Breast epithelium (tissue), 4 donors: ENCODE measurements around the gene ZNF106. TPM values are rescaled to one million over a fixed set of nuclear protein-coding genes. Genes with fewer than 3 reads are reported as not detected.

ENCODE experiments used
- DNase-seq, 2 donors: peaks; one replicate each; pipeline ENCODE4 v3.0.0-alpha.2; 2019; ENCODE audit warnings: low spot score in 2 of 2
- H3K27ac ChIP-seq, 2 donors: fragments of 200-600 bp; sonication (generic) in 1 of 2; one replicate each; pipeline ENCODE4 v1.5.1; 2016 to 2019; ENCODE audit warnings: mild to moderate bottlenecking in 1 of 2
- H3K27me3 ChIP-seq, 2 donors: fragments of 200-600 bp; sonication (generic) in 1 of 2; one replicate each; pipeline versions ENCODE4 v1.5.1 to v1.6.0; 2017 to 2019; ENCODE audit warnings: control low read depth in 1 of 2, mild to moderate bottlenecking in 1 of 2
- H3K36me3 ChIP-seq: fragments of 200-600 bp; one replicate; pipeline ENCODE4 v1.5.1; 2019
- H3K4me1 ChIP-seq, 2 donors: fragments of 200-600 bp; sonication (generic); one replicate each; pipeline ENCODE4 v1.5.1; 2016 to 2019; ENCODE audit warnings: control low read depth in 1 of 2
- H3K4me3 ChIP-seq, 3 donors: fragments of 200-600 bp; sonication (generic); 1 replicate in 2 of 3; 2 replicates in 1 of 3; pipeline ENCODE4 v1.5.1; 2016 to 2019; ENCODE audit warnings: mild to moderate bottlenecking in 3 of 3, moderate library complexity in 2 of 3
- H3K9me3 ChIP-seq, 2 donors: fragments of 200-600 bp; sonication (generic) in 1 of 2; one replicate each; pipeline ENCODE4 v1.5.1; 2016 to 2019; ENCODE audit warnings: control low read depth in 1 of 2
- POLR2A ChIP-seq: fragments of 450-650 bp; IDR thresholded peaks from one replicate; pipeline ENCODE4 v1.6.1; 2016; ENCODE audit warnings: antibody characterized with exemption, mild to moderate bottlenecking, moderate library complexity
- POLR2AphosphoS5 ChIP-seq, 3 donors: sonication (generic); formaldehyde crosslinking; IDR thresholded peaks; one replicate each; pipeline ENCODE4 v1.6.1; 2017; ENCODE audit warnings: antibody characterized with exemption in 3 of 3
- intact Hi-C: fragments of 100-400 bp; cut with DNase I; formaldehyde crosslinking; loops from one replicate; pipeline ENCODE4 v1.15.1; 2023; ENCODE audit warnings: low total_unique reads
- total RNA-seq, 3 donors: library from RNA; depleted of rRNA; stranded (reverse); fragments of >200 nt; gene quantifications; one replicate each; pipeline ENCODE4 v1.1.0, GENCODE V29; 2016
- TF ChIP-seq, protein P1 (sequence below), 3 donors: fragments of 450-650 bp; IDR thresholded peaks; one replicate each; pipeline ENCODE4 v1.5.1; 2016 to 2017; ENCODE audit warnings: antibody characterized with exemption in 3 of 3, mild to moderate bottlenecking in 3 of 3, moderate library complexity in 3 of 3

The ZNF106 gene
- total RNA-seq, result 100 to 1,000 TPM in 1 of 3 donors, 10 to 100 TPM in 2; 59.6 to 151 (median 60.0) TPM

DNA sequence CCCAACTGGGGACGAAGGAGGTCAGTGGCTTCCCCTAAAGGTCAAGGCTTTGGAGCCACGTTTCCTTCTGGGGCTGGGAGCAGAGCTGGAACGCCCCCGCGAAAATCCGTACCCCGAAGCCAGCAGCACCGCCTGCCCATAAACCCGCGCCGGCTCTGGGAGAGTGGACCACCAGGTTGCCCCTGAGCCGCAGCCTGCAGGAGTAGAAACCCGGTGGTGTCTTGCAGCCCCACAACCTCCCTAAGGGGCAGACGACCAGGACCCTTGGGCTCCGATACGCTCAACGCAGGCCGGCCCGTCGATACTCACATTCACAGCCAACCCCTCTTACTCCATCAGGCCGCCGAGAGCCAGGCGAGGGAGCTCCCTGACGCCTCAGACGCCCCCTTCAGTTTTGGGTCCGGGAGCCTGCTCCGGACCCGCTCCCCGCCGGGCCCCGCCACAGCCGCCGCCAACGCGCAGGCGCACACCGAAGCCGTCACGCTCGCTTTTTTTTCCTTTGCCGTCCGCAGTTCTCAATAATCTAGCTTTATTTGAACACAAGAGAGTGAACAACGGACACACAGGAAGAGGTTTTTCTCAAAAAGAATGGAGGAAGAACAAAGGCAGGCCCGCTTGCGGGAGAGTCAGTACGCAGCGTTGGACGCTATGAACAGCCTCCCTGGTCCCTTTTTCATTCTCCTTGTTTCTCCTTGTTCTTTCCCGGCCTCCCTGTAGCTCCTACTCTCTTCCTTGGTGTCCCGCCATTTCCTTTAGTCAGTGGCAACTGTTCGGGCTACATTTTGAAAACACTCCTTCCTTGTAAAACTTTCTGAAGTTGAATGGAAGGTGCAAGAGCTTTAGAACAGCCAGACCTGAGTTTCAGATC, at the start of gene ZNF106:
Gene ZNF106, minus strand, starts transcription at position 471 of the 868 bp plus-strand sequence. CDS start 18,852 bp downstream, outside the sequence.
- peak within 1 kb of the TSS; percentile 81 to 94 (median 93) for H3K4me3 ChIP-seq
- TF ChIP-seq, protein P1, sequence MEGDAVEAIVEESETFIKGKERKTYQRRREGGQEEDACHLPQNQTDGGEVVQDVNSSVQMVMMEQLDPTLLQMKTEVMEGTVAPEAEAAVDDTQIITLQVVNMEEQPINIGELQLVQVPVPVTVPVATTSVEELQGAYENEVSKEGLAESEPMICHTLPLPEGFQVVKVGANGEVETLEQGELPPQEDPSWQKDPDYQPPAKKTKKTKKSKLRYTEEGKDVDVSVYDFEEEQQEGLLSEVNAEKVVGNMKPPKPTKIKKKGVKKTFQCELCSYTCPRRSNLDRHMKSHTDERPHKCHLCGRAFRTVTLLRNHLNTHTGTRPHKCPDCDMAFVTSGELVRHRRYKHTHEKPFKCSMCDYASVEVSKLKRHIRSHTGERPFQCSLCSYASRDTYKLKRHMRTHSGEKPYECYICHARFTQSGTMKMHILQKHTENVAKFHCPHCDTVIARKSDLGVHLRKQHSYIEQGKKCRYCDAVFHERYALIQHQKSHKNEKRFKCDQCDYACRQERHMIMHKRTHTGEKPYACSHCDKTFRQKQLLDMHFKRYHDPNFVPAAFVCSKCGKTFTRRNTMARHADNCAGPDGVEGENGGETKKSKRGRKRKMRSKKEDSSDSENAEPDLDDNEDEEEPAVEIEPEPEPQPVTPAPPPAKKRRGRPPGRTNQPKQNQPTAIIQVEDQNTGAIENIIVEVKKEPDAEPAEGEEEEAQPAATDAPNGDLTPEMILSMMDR (IDR thresholded peaks at IDR 0.05), result peak in 1 of 3 donors; percentile 14
- TF ChIP-seq POLR2AphosphoS5 (IDR thresholded peaks at IDR 0.05) (peak; percentile 69 to 96 (median 92)), POLR2A (peak; percentile 78)
- H3K27ac ChIP-seq, result peak within 1 kb of the TSS; percentile 93 to 97
- no peaks in the 10 kb centered on the region for H3K36me3 ChIP-seq
- DNase-seq, result peak; percentile 67 to 83
- intact Hi-C loops, result no loop called here
- peaks cover 0 to 7% of the 10 kb centered on the region in 2 donors for H3K4me1 ChIP-seq
- H3K9me3 ChIP-seq, result no peaks in the 10 kb centered on the region
- H3K27me3 ChIP-seq, result no peaks in the 10 kb centered on the region

DNA sequence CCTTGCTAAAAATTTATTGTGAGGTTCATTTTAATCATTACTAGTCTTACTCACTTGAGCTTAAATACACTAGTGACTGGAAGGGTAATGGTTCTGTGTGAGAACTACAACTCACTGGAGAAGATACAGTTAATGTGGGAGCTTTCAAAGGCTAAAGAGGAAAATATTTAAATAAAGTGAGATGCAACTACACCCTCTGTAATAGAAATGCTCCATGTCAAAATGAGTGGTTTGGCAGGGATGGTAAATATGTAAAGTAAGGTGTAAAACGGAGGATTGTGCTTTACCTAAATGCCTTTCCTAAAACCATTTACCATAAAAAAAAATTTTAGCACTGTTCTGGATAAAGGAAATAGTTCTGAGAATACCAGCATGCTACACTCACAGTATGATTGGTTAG, 42.3 kb upstream of the ZNF106 start:
- intact Hi-C loops, result no loop called here
- Histone ChIP-seq H3K36me3 (no peaks in the 10 kb centered on the region), H3K27ac (no peak overlapping the region), H3K4me3 (no peak overlapping the region), H3K4me1 (no peaks in the 10 kb centered on the region), H3K9me3 (no peaks in the 10 kb centered on the region), H3K27me3 (no peaks in the 10 kb centered on the region)
- TF ChIP-seq POLR2A, result no peak
- TF ChIP-seq, protein P1 (IDR thresholded peaks at IDR 0.05), result no peak
- TF ChIP-seq POLR2AphosphoS5 (IDR thresholded peaks at IDR 0.05), result no peak
- no peak for DNase-seq

DNA sequence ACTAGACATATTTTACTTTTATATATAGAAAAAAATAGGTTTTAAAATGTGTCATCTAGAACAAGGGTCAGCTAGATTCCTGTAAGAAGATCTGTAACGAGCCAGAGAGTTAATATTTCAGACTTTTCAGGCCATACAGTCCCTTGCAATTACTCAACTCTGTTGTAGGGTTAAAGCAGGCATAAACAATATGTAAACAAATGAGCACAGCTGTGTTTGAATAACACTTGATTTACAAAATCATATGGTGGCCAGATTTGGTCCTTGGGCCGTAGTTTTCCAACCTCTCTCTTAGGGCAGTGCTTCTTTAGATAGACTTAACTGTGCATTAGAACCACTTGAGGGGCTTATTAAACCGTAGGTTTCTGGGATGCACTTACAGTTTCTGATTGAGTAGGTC, 38.0 kb upstream of the ZNF106 start:
- Histone ChIP-seq H3K36me3 (no peaks in the 10 kb centered on the region), H3K4me3 (no peak overlapping the region), H3K27ac (no peak overlapping the region), H3K9me3 (no peaks in the 10 kb centered on the region), H3K27me3 (no peaks in the 10 kb centered on the region), H3K4me1 (no peaks in the 10 kb centered on the region)
- DNase-seq, result no peak
- TF ChIP-seq POLR2AphosphoS5 (IDR thresholded peaks at IDR 0.05) (no peak), POLR2A (no peak)
- TF ChIP-seq, protein P1 (IDR thresholded peaks at IDR 0.05), result no peak
- intact Hi-C loops, result no loop called here

DNA sequence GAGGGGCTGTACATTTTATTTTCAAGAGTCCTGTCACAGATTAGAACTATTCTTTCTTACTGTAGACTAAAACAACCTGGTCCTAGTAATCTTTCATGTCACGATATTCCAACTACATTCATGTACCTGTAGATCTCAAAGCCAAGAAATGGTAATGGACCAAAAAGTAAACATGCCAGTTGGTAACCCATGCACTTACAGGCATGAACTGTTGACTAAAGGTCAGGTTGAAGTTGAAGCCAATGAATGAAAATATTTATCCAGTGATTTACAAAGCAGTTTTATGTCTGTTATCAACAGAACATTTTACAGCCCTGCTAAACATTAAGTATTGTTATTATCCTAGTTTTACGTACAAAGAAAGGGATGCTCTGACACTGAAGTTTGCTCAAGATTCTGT, 32.4 kb upstream of the ZNF106 start:
- no peak for DNase-seq
- H3K9me3 ChIP-seq, result no peaks in the 10 kb centered on the region
- H3K4me1 ChIP-seq, result no peaks in the 10 kb centered on the region
- no peaks in the 10 kb centered on the region for H3K36me3 ChIP-seq
- no peaks in the 10 kb centered on the region for H3K27me3 ChIP-seq
- intact Hi-C loops, result no loop called here
- H3K4me3 ChIP-seq, result no peak overlapping the region
- no peak overlapping the region for H3K27ac ChIP-seq
- TF ChIP-seq POLR2A (no peak), POLR2AphosphoS5 (IDR thresholded peaks at IDR 0.05) (no peak)
- TF ChIP-seq, protein P1 (IDR thresholded peaks at IDR 0.05), result no peak

DNA sequence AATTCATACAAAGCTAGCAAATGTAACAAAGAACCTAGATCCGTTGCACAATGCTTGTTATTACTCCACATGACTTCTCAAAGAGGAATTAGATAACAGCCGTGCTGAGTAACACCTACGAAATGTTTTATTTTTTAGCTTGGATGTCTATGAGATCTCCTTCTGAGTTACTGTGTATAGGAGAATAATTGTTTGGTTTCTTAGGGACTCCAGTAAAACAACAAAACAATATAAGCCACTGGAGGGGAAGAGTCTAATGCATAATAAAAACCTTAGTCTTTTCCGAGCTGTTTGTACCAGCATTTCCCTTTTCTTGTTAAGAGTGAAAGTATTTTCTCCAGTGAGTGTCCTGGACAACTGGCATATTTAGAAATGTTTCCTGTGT, 20.1 kb upstream of the ZNF106 start:
- TF ChIP-seq, protein P1 (IDR thresholded peaks at IDR 0.05), result no peak
- no peak for TF ChIP-seq POLR2A
- no peak for TF ChIP-seq POLR2AphosphoS5 (IDR thresholded peaks at IDR 0.05)
- intact Hi-C loops, result loop anchor here (1.0 kb wide), 1 partner anchor 9 kb away; no protein-coding TSS in a partner anchor
- Histone ChIP-seq H3K9me3 (no peaks in the 10 kb centered on the region), H3K36me3 (no peaks in the 10 kb centered on the region), H3K27me3 (no peaks in the 10 kb centered on the region), H3K4me3 (no peak overlapping the region), H3K27ac (peak overlapping the region; percentile 45 to 54), H3K4me1 (no peaks in the 10 kb centered on the region)
- DNase-seq, result no peak
